Endothelial cell of umbilical vein (primary cell): Measurements from ENCODE around the gene ATP10B. TPM values are rescaled to one million over a fixed set of nuclear protein-coding genes. Genes with fewer than 3 reads are reported as not detected.

ENCODE experiments used
- BruUV-seq: library from RNA; stranded (reverse); fragments of 400-500 nt; replicated peaks from 2 replicates; lab custom pipeline; 2021; lab: Mats Ljungman, UMichigan
- CTCF ChIA-PET: fragments of 300-600, 350-600 bp; sonication (Branson Sonifier 250); formaldehyde crosslinking; loops from one replicate; lab custom pipeline; 2021; ENCODE audit warnings: antibody characterized with exemption, inconsistent platforms; lab: Charles Lee
- POLR2A ChIA-PET: fragments of 300-600, 350-600 bp; sonication (Branson Sonifier 250); formaldehyde crosslinking; loops from one replicate; lab custom pipeline; 2021; ENCODE audit warnings: antibody characterized with exemption, inconsistent platforms; lab: Charles Lee
- DNase-seq: peaks from one replicate; pipeline ENCODE4 v3.0.0-alpha.2; 2011; ENCODE audit warnings: low read depth, low spot score
- FAIRE-seq: peaks from 2 replicates; lab custom pipeline; 2011; peaks lifted over from hg19 to GRCh38; lab: Jason Lieb, UNC
- H2AFZ ChIP-seq: 2 replicates; pipeline ENCODE4 v1.6.0; 2012; ENCODE audit warnings: low read depth, low read length, control low read depth, inconsistent platforms
- H3K27ac ChIP-seq: 2 replicates; pipeline ENCODE4 v1.5.1; 2011; ENCODE audit warnings: low read depth, mild to moderate bottlenecking, control low read depth, low read length, moderate library complexity; ENCODE audit not compliant: insufficient read depth
- H3K27me3 ChIP-seq, 2 experiments: 2 replicates each; pipeline versions ENCODE4 v1.6.0 to v1.6.1; 2011; ENCODE audit warnings: low read length in 2 of 2, mixed read lengths in 1 of 2; ENCODE audit not compliant: control insufficient read depth in 2 of 2, insufficient read depth in 2 of 2
- H3K36me3 ChIP-seq, 2 experiments: 2 replicates in 1 of 2; 3 replicates in 1 of 2; pipeline ENCODE4 v1.5.1; 2011; ENCODE audit warnings: low read length in 2 of 2, mild to moderate bottlenecking in 1 of 2, moderate library complexity in 1 of 2; ENCODE audit not compliant: control insufficient read depth in 2 of 2, insufficient read depth in 2 of 2; ENCODE audit errors: extremely low read depth in 1 of 2
- H3K4me1 ChIP-seq: 3 replicates; pipeline ENCODE4 v1.5.1; 2011; ENCODE audit warnings: mild to moderate bottlenecking, low read length; ENCODE audit not compliant: control insufficient read depth, insufficient read depth; ENCODE audit errors: extremely low read depth
- H3K4me2 ChIP-seq: 2 replicates; pipeline ENCODE4 v1.6.1; 2011; ENCODE audit warnings: low read length, control low read depth, mixed read lengths; ENCODE audit not compliant: insufficient read depth
- H3K4me3 ChIP-seq, 3 experiments: fragments of 200-600 bp in 1 of 3; sonication (generic), shearing (Covaris generic) in 1 of 3; replicated peaks in 1 of 3; 2 replicates each; pipeline ENCODE4 v1.5.1; 2011 to 2016; ENCODE audit warnings: control low read depth in 3 of 3, low read length in 3 of 3, mild to moderate bottlenecking in 2 of 3, inconsistent platforms in 1 of 3, low read depth in 1 of 3, moderate library complexity in 1 of 3; ENCODE audit not compliant: insufficient read depth in 1 of 3
- H3K79me2 ChIP-seq: 2 replicates; pipeline ENCODE4 v1.6.0; 2012; ENCODE audit warnings: low read length, inconsistent platforms; ENCODE audit not compliant: control insufficient read depth, insufficient read depth
- H3K9ac ChIP-seq: replicated peaks from 2 replicates; pipeline ENCODE3; 2011; ENCODE audit warnings: low read length, control low read depth; ENCODE audit not compliant: insufficient read depth; ENCODE audit errors: extremely low read depth
- H3K9me1 ChIP-seq: replicated peaks from 3 replicates; pipeline ENCODE4 v1.6.0; 2011; ENCODE audit warnings: mild to moderate bottlenecking, low read length; ENCODE audit not compliant: control insufficient read depth, insufficient read depth; ENCODE audit errors: extremely low read depth
- H3K9me3 ChIP-seq: replicated peaks from 2 replicates; pipeline ENCODE4 v1.5.1; 2012; ENCODE audit warnings: low read length, inconsistent platforms; ENCODE audit not compliant: control insufficient read depth, insufficient read depth
- H4K20me1 ChIP-seq: replicated peaks from 2 replicates; pipeline ENCODE3; 2011; ENCODE audit warnings: mild to moderate bottlenecking, low read length; ENCODE audit not compliant: control insufficient read depth, insufficient read depth; ENCODE audit errors: extremely low read depth
- CTCF ChIP-seq, 2 donors: IDR thresholded peaks; 1 replicate in 1 of 2; 2 replicates in 1 of 2; pipeline ENCODE4 v1.5.1; 2011; ENCODE audit warnings: low read length in 2 of 2, mild to moderate bottlenecking in 2 of 2, moderate library complexity in 2 of 2, control low read depth in 1 of 2, inconsistent platforms in 1 of 2, low read depth in 1 of 2; ENCODE audit not compliant: insufficient read depth in 1 of 2; ENCODE audit errors: extremely low read depth in 1 of 2
- EZH2 ChIP-seq: IDR thresholded peaks from 2 replicates; pipeline ENCODE4 v1.6.1; 2012; ENCODE audit warnings: borderline replicate concordance, low read depth, mild to moderate bottlenecking, moderate library complexity, low read length, inconsistent platforms; ENCODE audit not compliant: severe bottlenecking
- FOS ChIP-seq: IDR thresholded peaks from 2 replicates; pipeline ENCODE4 v1.6.1; 2011; ENCODE audit warnings: mild to moderate bottlenecking, low read length, moderate library complexity, borderline replicate concordance; ENCODE audit not compliant: insufficient read depth
- GATA2 ChIP-seq: IDR thresholded peaks from 2 replicates; pipeline ENCODE4 v1.7.0; 2011; ENCODE audit warnings: low read depth, mild to moderate bottlenecking, moderate library complexity, mixed read lengths, low read length; ENCODE audit not compliant: insufficient read length, insufficient read depth
- JUN ChIP-seq: IDR thresholded peaks from 2 replicates; pipeline ENCODE4 v1.6.1; 2011; ENCODE audit warnings: borderline replicate concordance, low read depth; ENCODE audit not compliant: insufficient read length, insufficient read depth
- MAX ChIP-seq: IDR thresholded peaks from 2 replicates; pipeline ENCODE4 v1.6.1; 2011; ENCODE audit not compliant: insufficient read depth, insufficient read length
- MYC ChIP-seq: IDR thresholded peaks from one replicate; pipeline ENCODE4 v1.6.1; 2011; ENCODE audit warnings: mild to moderate bottlenecking, low read depth, low read length
- POLR2A ChIP-seq: IDR thresholded peaks from 2 replicates; pipeline ENCODE4 v1.6.1; 2012; ENCODE audit warnings: low read depth, mild to moderate bottlenecking, control low read depth, low read length
- POLR2AphosphoS5 ChIP-seq: IDR thresholded peaks from 2 replicates; pipeline ENCODE4 v1.6.1; 2012; ENCODE audit warnings: low read depth, mild to moderate bottlenecking, control low read depth, low read length, moderate library complexity; ENCODE audit not compliant: insufficient read depth
- dilution Hi-C: fragments of 300-500 bp; cut with MboI; formaldehyde crosslinking; loops from one replicate; pipeline ENCODE4 v1.15.0; 2019; ENCODE audit warnings: low sequenced_read_pairs; ENCODE audit not compliant: extremely low pct_ligation_motif_present
- intact Hi-C: fragments of 100-400 bp; cut with micrococcal nuclease; formaldehyde crosslinking; loops from one replicate; pipeline ENCODE4 v1.10.0; 2022
- polyA plus RNA-seq, 4 experiments: library from polyadenylated mRNA; depleted of rRNA in 3 of 4; stranded (reverse) in 3 of 4; unstranded in 1 of 4; fragments of >200 nt; gene quantifications; 2 replicates each; pipeline versions ENCODE4 v1.2.1 to v1.2.3, GENCODE V29; 2011 to 2012; ENCODE audit warnings: missing spikeins in 1 of 4
- total RNA-seq: library from RNA; stranded (reverse); gene quantifications from 2 replicates; pipeline ENCODE4 v1.2.3, GENCODE V29; 2021

Gene ATP10B
- total and polyA plus RNA-seq, 2 donors (not counting 3 experiments of a cell fraction or from before 2014, with no cell fraction given) = not detected

GRCh38 chr5:160601046-160601445 lies 251.0 kb downstream of the ATP10B start:
- dilution Hi-C loops = no loop called here
- Histone ChIP-seq H3K9ac (no peak overlapping the region), H3K4me2 (no peak overlapping the region), H3K27ac (no peak overlapping the region), H3K36me3 (no peaks in the 10 kb centered on the region), H2AFZ (no peak overlapping the region), H3K4me1 (no peaks in the 10 kb centered on the region), H3K79me2 (no peaks in the 10 kb centered on the region), H3K27me3 (no peaks in the 10 kb centered on the region), H3K9me3 (no peaks in the 10 kb centered on the region), H3K4me3 (no peak overlapping the region), H3K9me1 (no peaks in the 10 kb centered on the region), H4K20me1 (no peaks in the 10 kb centered on the region)
- DNase-seq (no peak), FAIRE-seq (no peak)
- intact Hi-C loops = no loop called here
- POLR2A ChIA-PET = no interaction called here
- no TSS peak for BruUV-seq
- TF ChIP-seq CTCF (IDR thresholded peaks at IDR 0.05; ENCODE audit: extremely low read depth in 1 of 2, insufficient read depth in 1 of 2, low read depth in 1 of 2, low read length in 2 of 2) (no peak), MAX (no peak), POLR2A (no peak), MYC (no peak), GATA2 (no peak), EZH2 (no peak), POLR2AphosphoS5 (no peak), JUN (no peak), FOS (no peak)
- CTCF ChIA-PET = no interaction called here
